Activated CD8-positive, alpha-beta memory T cell treated with anti-CD3 and anti-CD28 coated beads for 4 hours (primary cell): ENCODE data around the gene BTBD18.

Experiments
- DNase-seq, 2 donors: peaks; one replicate each; pipeline ENCODE4 v3.0.0-alpha.2; 2020; ENCODE audit warnings: low read depth in 2 of 2

The BTBD18 gene

GRCh38 chr11:57775491-57775890, 23.9 kb upstream of the BTBD18 start:
- DNase-seq, result no peak

- no peak for DNase-seq
Measured at GRCh38 chr11:57773026-57773598, 21.5 kb upstream of the BTBD18 start.

DNA sequence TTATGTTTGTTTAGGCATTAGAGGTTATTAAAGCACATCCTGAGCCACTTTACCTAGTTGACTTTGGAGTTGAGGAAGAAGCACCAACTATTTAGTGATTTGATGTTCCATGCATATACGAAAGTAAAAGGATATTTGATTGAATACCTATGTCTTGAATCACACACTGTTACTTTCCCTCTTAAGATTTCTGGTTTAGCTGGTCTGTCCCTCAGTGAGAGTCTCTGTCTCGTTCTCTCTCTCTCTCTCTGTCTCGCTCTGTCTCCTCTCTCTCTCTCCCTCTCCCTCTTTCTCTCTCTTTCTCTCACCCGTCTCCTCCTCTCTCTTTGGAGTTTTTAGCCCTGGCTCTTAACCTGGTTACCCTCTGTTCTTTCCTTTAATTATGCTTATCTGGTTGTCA, 20.9 kb upstream of the BTBD18 start:
- DNase-seq, result no peak

GRCh38 chr11:57771365-57771764, 19.7 kb upstream of the BTBD18 start:
- DNase-seq, result no peak

DNA sequence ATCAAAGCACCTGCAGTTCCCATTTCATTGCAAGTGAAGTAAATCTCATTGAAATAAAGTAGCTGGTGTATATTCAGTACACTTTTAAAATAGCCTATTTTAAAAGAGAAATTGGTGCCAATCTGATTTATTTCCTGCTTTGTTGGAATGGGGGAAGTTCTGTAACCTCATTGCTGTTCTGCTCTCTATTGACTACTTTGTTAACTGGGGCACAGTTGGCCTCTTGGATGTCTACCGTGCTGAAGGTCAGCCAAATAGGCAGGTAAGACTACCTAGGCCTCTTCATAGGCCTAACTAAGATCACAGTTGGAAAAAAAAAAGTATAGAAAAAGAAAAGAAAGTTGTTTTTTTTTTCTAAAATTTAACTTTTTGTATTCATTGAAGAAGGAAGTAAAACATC, 19.2 kb upstream of the BTBD18 start:
- no peak for DNase-seq

DNA sequence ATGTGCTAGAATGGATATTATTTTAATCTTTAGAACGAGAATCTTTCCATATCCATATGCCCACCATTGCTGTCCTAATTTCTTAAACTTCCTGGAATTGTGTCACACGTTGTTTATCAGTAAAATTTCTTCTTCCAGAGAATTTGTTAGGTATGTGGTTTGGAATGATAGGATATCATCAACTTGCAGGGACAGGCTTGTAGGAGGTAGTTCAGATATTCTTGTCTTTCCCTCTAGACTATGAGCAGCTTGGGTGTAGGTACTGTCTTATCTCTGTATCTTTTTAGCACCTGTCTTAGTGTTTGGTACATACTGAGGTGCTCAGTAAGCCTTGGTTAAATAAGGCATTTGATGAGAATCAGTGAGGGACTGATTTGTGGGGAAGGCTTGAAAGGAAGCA, 13.4 kb upstream of the BTBD18 start:
- no peak for DNase-seq

GRCh38 chr11:57764566-57764965, 12.9 kb upstream of the BTBD18 start:
- no peak for DNase-seq

DNA sequence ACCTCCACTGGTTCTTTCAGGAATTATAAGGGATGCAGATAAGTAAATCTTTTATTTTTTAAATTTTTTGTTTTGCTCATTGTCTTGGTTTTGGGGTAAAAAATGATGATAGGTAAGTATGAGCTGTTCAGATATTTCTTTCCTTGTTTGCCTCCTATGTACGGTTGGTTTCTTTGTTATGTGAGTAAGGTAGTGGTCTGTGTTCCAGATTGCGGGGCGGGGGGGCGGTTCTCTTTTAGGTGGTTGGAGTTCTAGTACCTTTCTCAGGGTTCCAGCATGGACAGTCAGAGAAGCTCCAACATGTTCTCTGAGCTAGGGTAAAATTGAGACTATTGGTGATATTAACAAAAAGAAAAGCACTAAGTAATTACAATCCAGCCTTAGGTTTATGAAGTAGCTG, 12.4 kb upstream of the BTBD18 start:
- DNase-seq, result no peak

DNA sequence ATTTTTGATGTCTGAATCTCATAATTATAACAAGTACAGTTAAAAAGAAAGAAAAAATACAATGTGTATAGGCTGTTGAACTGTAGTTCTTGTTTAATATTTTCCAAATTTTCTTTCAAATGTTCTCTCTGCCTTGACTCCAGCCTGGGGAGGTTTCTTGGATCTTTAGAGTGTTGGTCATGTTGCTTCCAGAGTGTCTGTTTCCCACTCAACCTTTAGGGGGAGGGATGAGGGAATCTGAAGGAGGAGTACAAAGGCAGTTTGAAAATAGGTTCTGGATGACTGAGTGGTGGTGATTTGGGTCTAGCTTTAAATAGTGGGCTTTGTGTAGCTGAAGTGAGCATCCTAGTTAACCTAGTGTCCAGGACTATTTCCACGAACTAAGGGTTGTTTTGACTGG, 11.9 kb upstream of the BTBD18 start:
- DNase-seq, result no peak

- no peak for DNase-seq
Measured at GRCh38 chr11:57762235-57762861, 10.7 kb upstream of the BTBD18 start.

GRCh38 chr11:57761301-57762234, 9.9 kb upstream of the BTBD18 start, which contains the start of gene CTNND1:
CTNND1 (plus strand) TSS chr11:57761802; CDS start chr11:57791479, 29,677 bp downstream.
- no peak for DNase-seq

GRCh38 chr11:57758174-57758573, 6.6 kb upstream of the BTBD18 start:
- no peak for DNase-seq

GRCh38 chr11:57752954-57753353, 1.3 kb upstream of the BTBD18 start:
- DNase-seq, result no peak

DNA sequence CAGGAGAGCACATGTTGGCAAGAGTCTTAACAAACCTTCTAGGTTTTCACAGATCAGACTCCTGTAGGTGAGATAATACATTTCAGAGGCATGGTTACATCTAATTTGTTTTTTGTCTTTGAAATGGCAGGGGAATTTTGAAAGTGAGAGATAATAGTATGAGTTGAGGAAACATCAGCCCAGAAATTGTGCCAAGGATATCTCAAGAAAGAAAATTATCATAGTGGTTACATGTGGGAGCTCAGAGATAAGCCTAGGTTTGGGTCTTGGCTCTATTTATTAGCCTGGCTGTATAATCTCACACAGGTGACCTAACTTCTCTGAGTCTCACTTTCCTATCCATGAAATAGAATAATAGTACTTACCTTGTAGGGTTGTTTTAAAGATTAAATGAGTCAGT, 443 bp downstream of the BTBD18 start:
- DNase-seq, result no peak

- DNase-seq, result no peak
Measured at GRCh38 chr11:57746920-57747319, 4.7 kb downstream of the BTBD18 start.

DNA sequence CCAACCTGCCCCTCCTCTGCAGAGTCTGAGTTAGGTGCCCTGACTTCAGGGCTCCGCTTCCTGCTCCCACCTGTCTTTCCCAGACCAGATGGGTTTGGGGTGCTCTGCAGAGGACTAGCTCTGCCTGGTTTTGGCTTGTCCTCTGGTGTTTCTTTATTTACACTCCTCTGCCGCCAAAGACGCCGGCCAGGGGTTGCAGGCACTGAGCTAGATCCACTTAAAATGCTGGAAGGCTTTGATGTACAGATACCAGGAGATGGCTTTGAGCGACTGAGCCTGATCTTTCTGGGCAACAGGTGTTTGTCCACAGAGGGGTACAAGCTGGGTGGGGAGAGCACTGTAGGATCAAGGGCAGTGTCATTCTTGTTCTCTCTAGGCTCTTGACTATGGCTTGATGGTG, 6.4 kb downstream of the BTBD18 start:
- DNase-seq, result no peak

DNA sequence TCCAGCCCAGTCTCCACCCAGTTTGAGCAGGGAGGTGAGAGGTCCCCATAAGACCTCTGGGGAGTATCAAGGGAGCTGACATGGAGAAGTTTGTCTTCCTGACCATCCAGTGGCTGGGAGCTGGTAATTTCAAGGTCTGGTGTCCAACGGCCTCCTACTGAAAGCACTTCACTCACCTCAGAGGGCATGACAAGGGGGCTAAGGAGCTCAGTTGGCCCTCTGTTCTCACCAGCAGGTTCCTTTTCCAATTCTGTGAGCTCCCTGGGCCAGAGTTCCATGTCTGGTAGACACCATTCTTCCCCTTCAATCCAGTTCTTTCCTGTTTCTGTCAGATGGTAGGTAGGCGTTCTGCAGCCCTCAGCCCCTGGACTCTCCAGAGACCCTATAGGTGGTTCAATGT, 7.3 kb downstream of the BTBD18 start:
- no peak for DNase-seq

DNA sequence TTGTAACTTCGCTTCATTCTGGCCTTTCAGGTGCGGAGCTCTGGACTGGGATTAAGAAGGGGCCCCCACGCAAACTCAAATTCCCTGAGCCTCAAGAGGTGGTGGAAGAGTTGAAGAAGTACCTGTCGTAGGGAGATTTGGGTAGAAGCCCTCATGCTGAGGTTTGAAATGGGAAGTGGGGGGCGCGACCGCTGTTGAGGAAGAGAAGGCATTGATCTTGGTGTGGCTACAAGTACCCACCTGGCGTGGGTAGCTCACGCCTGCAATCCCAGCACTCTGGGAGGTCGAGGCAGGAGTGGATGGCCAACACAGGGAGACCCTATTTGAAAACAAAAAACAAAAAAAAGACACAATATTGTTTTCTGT, 9.5 kb downstream of the BTBD18 start:
- no peak for DNase-seq

GRCh38 chr11:57741132-57742086, 10.2 kb downstream of the BTBD18 start, which contains the start of gene SELENOH:
SELENOH (plus strand) TSS chr11:57741491; CDS start chr11:57741596, 105 bp downstream.
- DNase-seq, result peak; percentile 84 to 88

DNA sequence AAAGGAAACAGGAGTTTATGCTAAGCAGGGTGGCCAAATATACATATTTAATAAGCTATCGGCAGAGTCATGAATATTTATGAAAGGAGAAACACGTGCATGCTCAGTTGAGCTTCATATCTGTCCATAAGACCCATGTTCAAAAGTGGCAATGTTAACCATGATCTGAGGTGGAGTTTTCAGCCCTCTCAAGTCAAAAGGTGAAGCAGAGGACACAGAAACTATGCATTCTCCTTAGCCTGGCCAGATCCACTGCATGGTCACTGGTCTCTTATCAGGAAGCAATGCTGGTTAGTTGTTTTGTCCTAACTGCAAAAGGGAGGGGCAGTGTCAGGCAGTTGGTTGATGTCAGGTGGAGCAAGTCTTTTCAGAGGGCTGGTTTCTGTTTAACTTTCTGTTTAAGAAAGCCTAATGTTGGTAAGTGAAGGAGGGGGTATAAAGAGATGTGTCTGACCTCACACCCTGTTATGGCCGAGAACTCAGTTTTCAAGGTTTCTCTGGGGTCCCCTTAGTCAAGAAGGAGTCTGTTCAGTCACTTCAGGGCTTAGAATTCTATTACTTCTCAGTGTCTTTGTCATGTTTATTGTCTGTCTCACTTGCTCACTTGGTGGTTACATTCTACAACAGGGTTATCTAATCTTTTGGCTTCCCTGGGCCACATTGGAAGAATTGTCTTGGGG, 15.9 kb downstream of the BTBD18 start:
- DNase-seq, result no peak

- DNase-seq, result no peak
Measured at GRCh38 chr11:57732661-57733060, 19.0 kb downstream of the BTBD18 start.
